HG03469 (cell line): ENCODE data around the gene SASH1.
"Not testable (repeated sequence)": the region's sequence is repeated elsewhere in the genome, so short reads cannot be mapped to it uniquely, and the experiment has no call there.

Source experiments
- ATAC-seq: cut with Tn5 transposase; IDR thresholded peaks from one replicate; pipeline ENCODE4 v1.9.1; 2021; ENCODE audit warnings: mild to moderate bottlenecking, moderate library complexity, moderate number of reproducible peaks; ENCODE audit not compliant: unreplicated experiment

The SASH1 gene

GRCh38 chr6:148328876-148329555, 13.6 kb upstream of the SASH1 start:
- no peak for ATAC-seq

GRCh38 chr6:148329596-148330381, 12.8 kb upstream of the SASH1 start:
- ATAC-seq = no peak

- no peak for ATAC-seq
These were observed 10.6 kb upstream of the SASH1 start for GRCh38 chr6:148332088-148332487.

GRCh38 chr6:148336901-148337300, 5.7 kb upstream of the SASH1 start:
- ATAC-seq = no peak

- no peak for ATAC-seq
These were observed 2.9 kb upstream of the SASH1 start for GRCh38 chr6:148339766-148340165.

GRCh38 chr6:148340586-148341297, 1.9 kb upstream of the SASH1 start:
- no peak for ATAC-seq

GRCh38 chr6:148342100-148342349, 613 bp upstream of the SASH1 start:
- no peak for ATAC-seq

- no peak for ATAC-seq
These were observed 577 bp downstream of the SASH1 start for GRCh38 chr6:148343047-148343782.

GRCh38 chr6:148345176-148345575, 2.5 kb downstream of the SASH1 start:
- ATAC-seq = no peak

- ATAC-seq = no peak
These were observed 2.9 kb downstream of the SASH1 start for GRCh38 chr6:148345578-148345977.

- no peak for ATAC-seq
These were observed 4.2 kb downstream of the SASH1 start for GRCh38 chr6:148346681-148347440.

- no peak for ATAC-seq
These were observed 4.9 kb downstream of the SASH1 start for GRCh38 chr6:148347441-148348054.

- no peak for ATAC-seq
These were observed 5.7 kb downstream of the SASH1 start for GRCh38 chr6:148348335-148348734.

- no peak for ATAC-seq
These were observed 6.1 kb downstream of the SASH1 start for GRCh38 chr6:148348778-148349177.

GRCh38 chr6:148349466-148349865, 6.8 kb downstream of the SASH1 start:
- no peak for ATAC-seq

GRCh38 chr6:148351309-148351708, 8.7 kb downstream of the SASH1 start:
- ATAC-seq = no peak

- ATAC-seq = not testable (repeated sequence)
These were observed 9.8 kb downstream of the SASH1 start for GRCh38 chr6:148352421-148352820.

GRCh38 chr6:148358196-148358785, 15.7 kb downstream of the SASH1 start:
- ATAC-seq = no peak

GRCh38 chr6:148359228-148359627, 16.6 kb downstream of the SASH1 start:
- no peak for ATAC-seq
